ENCODE measurements around the gene PYDC1. TPM values are rescaled to one million over a fixed set of nuclear protein-coding genes. Genes with fewer than 3 reads are reported as not detected.

Gene PYDC1
- total RNA-seq, 1 experiment from 2014 or later = 1.9 TPM

DNA sequence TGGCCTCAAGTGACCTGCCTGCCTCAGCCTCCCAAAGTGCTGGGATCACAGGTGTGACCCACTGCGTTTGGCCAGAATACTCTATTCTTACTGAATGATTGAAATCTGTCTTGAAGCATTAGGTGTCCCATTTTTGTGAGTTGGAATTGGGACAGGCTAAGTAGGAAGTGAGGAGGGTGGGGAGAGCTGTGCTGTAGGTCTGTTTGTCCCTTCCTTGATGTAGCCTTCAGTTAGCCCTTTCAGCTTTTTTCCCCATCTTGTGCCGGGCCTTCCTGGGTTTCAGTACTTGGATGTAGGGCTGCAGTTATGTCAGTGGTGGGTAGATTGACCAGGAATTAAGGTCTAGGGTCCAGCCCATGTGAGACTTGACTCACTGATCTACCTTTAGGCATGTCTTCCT lies 23.1 kb downstream of the PYDC1 start (continued):
- TF ChIP-seq, protein P1, sequence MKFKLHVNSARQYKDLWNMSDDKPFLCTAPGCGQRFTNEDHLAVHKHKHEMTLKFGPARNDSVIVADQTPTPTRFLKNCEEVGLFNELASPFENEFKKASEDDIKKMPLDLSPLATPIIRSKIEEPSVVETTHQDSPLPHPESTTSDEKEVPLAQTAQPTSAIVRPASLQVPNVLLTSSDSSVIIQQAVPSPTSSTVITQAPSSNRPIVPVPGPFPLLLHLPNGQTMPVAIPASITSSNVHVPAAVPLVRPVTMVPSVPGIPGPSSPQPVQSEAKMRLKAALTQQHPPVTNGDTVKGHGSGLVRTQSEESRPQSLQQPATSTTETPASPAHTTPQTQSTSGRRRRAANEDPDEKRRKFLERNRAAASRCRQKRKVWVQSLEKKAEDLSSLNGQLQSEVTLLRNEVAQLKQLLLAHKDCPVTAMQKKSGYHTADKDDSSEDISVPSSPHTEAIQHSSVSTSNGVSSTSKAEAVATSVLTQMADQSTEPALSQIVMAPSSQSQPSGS (CRISPR knock-in tag; IDR thresholded peaks at IDR 0.05; ENCODE audit: borderline replicate concordance, low read depth) = no peak
- TF ChIP-seq NFE2L1 (CRISPR knock-in tag; IDR thresholded peaks at IDR 0.05) (no peak), CREM (CRISPR knock-in tag; IDR thresholded peaks at IDR 0.05) (no peak), JUN (CRISPR knock-in tag; IDR thresholded peaks at IDR 0.05) (no peak)
- TF ChIP-seq, protein P2, sequence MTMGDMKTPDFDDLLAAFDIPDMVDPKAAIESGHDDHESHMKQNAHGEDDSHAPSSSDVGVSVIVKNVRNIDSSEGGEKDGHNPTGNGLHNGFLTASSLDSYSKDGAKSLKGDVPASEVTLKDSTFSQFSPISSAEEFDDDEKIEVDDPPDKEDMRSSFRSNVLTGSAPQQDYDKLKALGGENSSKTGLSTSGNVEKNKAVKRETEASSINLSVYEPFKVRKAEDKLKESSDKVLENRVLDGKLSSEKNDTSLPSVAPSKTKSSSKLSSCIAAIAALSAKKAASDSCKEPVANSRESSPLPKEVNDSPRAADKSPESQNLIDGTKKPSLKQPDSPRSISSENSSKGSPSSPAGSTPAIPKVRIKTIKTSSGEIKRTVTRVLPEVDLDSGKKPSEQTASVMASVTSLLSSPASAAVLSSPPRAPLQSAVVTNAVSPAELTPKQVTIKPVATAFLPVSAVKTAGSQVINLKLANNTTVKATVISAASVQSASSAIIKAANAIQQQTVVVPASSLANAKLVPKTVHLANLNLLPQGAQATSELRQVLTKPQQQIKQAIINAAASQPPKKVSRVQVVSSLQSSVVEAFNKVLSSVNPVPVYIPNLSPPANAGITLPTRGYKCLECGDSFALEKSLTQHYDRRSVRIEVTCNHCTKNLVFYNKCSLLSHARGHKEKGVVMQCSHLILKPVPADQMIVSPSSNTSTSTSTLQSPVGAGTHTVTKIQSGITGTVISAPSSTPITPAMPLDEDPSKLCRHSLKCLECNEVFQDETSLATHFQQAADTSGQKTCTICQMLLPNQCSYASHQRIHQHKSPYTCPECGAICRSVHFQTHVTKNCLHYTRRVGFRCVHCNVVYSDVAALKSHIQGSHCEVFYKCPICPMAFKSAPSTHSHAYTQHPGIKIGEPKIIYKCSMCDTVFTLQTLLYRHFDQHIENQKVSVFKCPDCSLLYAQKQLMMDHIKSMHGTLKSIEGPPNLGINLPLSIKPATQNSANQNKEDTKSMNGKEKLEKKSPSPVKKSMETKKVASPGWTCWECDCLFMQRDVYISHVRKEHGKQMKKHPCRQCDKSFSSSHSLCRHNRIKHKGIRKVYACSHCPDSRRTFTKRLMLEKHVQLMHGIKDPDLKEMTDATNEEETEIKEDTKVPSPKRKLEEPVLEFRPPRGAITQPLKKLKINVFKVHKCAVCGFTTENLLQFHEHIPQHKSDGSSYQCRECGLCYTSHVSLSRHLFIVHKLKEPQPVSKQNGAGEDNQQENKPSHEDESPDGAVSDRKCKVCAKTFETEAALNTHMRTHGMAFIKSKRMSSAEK (CRISPR knock-in tag; IDR thresholded peaks at IDR 0.05; ENCODE audit: borderline replicate concordance) = no peak
- TF ChIP-seq, protein P3, sequence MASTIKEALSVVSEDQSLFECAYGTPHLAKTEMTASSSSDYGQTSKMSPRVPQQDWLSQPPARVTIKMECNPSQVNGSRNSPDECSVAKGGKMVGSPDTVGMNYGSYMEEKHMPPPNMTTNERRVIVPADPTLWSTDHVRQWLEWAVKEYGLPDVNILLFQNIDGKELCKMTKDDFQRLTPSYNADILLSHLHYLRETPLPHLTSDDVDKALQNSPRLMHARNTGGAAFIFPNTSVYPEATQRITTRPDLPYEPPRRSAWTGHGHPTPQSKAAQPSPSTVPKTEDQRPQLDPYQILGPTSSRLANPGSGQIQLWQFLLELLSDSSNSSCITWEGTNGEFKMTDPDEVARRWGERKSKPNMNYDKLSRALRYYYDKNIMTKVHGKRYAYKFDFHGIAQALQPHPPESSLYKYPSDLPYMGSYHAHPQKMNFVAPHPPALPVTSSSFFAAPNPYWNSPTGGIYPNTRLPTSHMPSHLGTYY (CRISPR knock-in tag; IDR thresholded peaks at IDR 0.05) = no peak

DNA sequence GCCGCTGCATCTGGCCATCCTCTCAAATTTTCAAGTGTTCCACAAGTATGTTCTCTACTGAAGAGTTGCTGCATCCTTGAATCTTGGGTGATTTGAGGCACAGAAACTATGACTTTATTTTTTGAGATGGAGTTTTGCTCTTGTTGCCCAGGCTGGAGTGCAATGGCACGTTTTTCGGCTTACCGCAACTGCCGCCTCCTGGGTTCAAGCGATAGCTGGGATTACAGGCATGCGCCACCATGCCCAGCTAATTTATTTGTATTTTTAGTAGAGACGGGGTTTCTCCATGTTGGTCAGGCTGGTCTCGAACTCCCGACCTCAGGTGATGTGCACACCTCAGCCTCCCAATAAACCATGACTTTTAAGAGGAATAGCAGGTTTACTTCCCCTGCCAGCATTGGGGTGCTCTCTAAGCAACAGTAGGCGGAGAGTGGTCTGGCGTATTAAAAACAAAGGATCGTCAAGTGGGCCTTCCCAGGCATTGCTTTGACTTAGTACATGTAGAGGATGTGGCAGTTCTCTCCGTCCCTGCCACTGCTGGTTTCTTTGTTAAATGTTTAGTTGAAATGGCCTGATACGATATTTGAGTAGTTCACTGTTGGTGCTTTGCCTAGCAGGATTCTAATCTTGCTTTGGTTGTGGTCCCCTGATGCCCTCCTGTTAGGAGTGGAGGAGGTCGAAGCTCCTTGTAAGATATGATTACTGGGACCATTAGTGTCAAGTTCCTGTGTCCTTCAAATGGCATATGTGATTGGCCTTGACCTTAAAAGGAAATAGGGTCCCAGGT lies 23.9 kb downstream of the PYDC1 start:
- H3K4me3 Mint-ChIP-seq = no peak overlapping the region
- no peaks in the 10 kb centered on the region for H3K4me1 Mint-ChIP-seq
- TF ChIP-seq KAT7 (CRISPR knock-in tag; IDR thresholded peaks at IDR 0.05; ENCODE audit: borderline replicate concordance) = no peak
- TF ChIP-seq PRRX2 (CRISPR knock-in tag; IDR thresholded peaks at IDR 0.05) = peak; percentile 12; the same call in 1 of the 2 replicates
- POLR2A ChIA-PET = interaction anchor here (0.7 to 1.8 kb wide), 5 partner anchors 9 to 163 kb away, joined by 4 to 8 read pairs (median 6); partner anchors contain the start of genes FUS and PYCARD
- no peaks in the 10 kb centered on the region for H3K9me3 Mint-ChIP-seq
- H3K27ac Mint-ChIP-seq = peak overlapping the region; percentile 61
- peaks cover 83% of the 10 kb centered on the region for H3K36me3 Mint-ChIP-seq
- H3K27me3 Mint-ChIP-seq (ENCODE audit: low read depth) = no peaks in the 10 kb centered on the region
- CTCF ChIA-PET = interaction anchor here (1.1 kb wide), 1 partner anchor 189 kb away, joined by 3 read pairs; no protein-coding TSS in a partner anchor
- DNase-seq (ENCODE audit: low spot score) (no peak), ATAC-seq (no peak)

DNA sequence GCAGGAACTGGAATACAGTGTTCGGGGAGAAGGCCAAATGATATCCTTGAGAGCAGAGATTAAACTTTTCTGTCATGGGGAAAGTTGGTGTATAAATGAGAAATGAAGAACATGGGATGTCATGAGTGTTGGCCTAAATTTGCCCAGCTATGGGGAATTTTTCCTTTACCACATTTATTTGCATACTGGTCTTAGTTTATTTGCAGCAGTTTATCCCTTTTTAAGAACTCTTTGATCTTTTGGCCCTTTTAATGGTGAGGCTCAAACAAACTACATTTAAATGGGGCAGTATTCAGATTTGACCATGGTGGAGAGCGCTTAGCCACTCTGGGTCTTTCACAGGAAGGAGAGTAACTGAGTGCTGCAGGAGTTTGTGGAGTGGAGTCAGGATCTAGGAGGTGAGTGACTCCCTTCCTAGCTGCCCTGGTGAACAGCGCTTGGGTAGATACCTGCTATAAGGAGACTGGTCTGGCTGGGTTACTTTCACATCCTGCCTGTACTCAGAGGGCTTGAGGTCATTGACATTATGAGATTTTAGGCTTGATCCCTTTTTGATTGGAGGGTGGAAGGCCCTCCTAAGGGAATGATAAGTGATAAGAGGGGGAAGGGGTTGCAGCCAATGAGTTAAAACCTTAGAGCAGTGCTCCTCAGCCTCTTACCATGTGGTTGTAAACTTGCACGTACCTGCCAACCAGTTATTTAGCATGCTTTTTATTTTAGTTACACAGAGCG lies 25.1 kb downstream of the PYDC1 start:
- ATAC-seq (no peak), DNase-seq (ENCODE audit: low spot score) (no peak)
- peaks cover 4% of the 10 kb centered on the region; the same call in 1 of the 2 replicates for H3K4me1 Mint-ChIP-seq
- no peak overlapping the region for H3K4me3 Mint-ChIP-seq
- H3K27me3 Mint-ChIP-seq (ENCODE audit: low read depth) = no peaks in the 10 kb centered on the region
- peaks cover 95% of the 10 kb centered on the region for H3K36me3 Mint-ChIP-seq
- ChIA-PET POLR2A (interaction anchor here (1.5 to 1.8 kb wide), 2 partner anchors 9 to 12 kb away, joined by 6 to 8 read pairs; partner anchors contain the start of gene FUS), CTCF (interaction anchor here (0.6 kb wide), 1 partner anchor 228 kb away, joined by 3 read pairs; no protein-coding TSS in a partner anchor)
- H3K9me3 Mint-ChIP-seq = no peaks in the 10 kb centered on the region
- no peak overlapping the region; the same call in 1 of the 2 replicates for H3K27ac Mint-ChIP-seq
- TF ChIP-seq, protein P4, sequence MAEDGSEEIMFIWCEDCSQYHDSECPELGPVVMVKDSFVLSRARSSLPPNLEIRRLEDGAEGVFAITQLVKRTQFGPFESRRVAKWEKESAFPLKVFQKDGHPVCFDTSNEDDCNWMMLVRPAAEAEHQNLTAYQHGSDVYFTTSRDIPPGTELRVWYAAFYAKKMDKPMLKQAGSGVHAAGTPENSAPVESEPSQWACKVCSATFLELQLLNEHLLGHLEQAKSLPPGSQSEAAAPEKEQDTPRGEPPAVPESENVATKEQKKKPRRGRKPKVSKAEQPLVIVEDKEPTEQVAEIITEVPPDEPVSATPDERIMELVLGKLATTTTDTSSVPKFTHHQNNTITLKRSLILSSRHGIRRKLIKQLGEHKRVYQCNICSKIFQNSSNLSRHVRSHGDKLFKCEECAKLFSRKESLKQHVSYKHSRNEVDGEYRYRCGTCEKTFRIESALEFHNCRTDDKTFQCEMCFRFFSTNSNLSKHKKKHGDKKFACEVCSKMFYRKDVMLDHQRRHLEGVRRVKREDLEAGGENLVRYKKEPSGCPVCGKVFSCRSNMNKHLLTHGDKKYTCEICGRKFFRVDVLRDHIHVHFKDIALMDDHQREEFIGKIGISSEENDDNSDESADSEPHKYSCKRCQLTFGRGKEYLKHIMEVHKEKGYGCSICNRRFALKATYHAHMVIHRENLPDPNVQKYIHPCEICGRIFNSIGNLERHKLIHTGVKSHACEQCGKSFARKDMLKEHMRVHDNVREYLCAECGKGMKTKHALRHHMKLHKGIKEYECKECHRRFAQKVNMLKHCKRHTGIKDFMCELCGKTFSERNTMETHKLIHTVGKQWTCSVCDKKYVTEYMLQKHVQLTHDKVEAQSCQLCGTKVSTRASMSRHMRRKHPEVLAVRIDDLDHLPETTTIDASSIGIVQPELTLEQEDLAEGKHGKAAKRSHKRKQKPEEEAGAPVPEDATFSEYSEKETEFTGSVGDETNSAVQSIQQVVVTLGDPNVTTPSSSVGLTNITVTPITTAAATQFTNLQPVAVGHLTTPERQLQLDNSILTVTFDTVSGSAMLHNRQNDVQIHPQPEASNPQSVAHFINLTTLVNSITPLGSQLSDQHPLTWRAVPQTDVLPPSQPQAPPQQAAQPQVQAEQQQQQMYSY (CRISPR knock-in tag; IDR thresholded peaks at IDR 0.05) = no peak
- TF ChIP-seq ZNF232 (CRISPR knock-in tag; IDR thresholded peaks at IDR 0.05) (no peak), OVOL2 (CRISPR knock-in tag; IDR thresholded peaks at IDR 0.05; ENCODE audit: borderline replicate concordance) (no peak), JAZF1 (CRISPR knock-in tag; IDR thresholded peaks at IDR 0.05) (no peak), TCF7 (CRISPR knock-in tag; IDR thresholded peaks at IDR 0.05; ENCODE audit: low read depth) (no peak)
- TF ChIP-seq, protein P5, sequence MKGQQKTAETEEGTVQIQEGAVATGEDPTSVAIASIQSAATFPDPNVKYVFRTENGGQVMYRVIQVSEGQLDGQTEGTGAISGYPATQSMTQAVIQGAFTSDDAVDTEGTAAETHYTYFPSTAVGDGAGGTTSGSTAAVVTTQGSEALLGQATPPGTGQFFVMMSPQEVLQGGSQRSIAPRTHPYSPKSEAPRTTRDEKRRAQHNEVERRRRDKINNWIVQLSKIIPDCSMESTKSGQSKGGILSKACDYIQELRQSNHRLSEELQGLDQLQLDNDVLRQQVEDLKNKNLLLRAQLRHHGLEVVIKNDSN (CRISPR knock-in tag; IDR thresholded peaks at IDR 0.05) = no peak
- TF ChIP-seq, protein P6, sequence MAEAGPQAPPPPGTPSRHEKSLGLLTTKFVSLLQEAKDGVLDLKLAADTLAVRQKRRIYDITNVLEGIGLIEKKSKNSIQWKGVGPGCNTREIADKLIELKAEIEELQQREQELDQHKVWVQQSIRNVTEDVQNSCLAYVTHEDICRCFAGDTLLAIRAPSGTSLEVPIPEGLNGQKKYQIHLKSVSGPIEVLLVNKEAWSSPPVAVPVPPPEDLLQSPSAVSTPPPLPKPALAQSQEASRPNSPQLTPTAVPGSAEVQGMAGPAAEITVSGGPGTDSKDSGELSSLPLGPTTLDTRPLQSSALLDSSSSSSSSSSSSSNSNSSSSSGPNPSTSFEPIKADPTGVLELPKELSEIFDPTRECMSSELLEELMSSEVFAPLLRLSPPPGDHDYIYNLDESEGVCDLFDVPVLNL (CRISPR knock-in tag; IDR thresholded peaks at IDR 0.05; ENCODE audit: borderline replicate concordance, low read depth) = no peak
- TF ChIP-seq, protein P7, sequence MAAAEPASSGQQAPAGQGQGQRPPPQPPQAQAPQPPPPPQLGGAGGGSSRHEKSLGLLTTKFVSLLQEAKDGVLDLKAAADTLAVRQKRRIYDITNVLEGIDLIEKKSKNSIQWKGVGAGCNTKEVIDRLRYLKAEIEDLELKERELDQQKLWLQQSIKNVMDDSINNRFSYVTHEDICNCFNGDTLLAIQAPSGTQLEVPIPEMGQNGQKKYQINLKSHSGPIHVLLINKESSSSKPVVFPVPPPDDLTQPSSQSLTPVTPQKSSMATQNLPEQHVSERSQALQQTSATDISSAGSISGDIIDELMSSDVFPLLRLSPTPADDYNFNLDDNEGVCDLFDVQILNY (CRISPR knock-in tag; IDR thresholded peaks at IDR 0.05) = no peak

Measured in WTC11 (cell line).